Measurements from ENCODE around the gene TLK1. TPM values are rescaled to one million over a fixed set of nuclear protein-coding genes. Genes with fewer than 3 reads are reported as not detected.

The TLK1 gene
- total RNA-seq, 1 donor from 2014 or later = 11.8 TPM

DNA sequence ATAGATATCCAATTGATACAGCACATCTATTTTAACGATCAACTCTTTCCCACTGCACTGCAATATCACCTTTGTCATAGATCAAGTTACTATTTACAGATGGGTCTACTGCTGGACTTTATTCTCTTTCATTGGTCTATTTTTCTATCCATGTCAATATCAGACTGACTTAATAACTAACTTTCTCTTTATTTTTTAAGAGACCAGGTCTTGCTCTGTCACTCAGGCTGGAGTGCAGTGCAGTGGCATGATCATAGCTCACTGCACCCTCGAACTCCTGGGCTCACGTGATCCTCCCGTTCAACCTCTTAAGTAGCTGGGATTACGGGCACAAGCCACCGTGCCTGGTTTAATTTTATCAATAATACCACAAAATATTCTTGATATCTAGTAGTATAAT is 71.2 kb downstream of the TLK1 start:
- Histone ChIP-seq H3K36me3 (ENCODE audit: control insufficient read depth, insufficient read depth, low read length) (no peaks in the 10 kb centered on the region), H3K4me3 (ENCODE audit: low read depth, low read length) (no peak overlapping the region), H3K27me3 (ENCODE audit: control insufficient read depth, insufficient read depth, low read length) (no peaks in the 10 kb centered on the region)
- no peak for DNase-seq (ENCODE audit: low read depth)
- TF ChIP-seq CTCF (IDR thresholded peaks at IDR 0.05; ENCODE audit: insufficient read depth, low read length, severe bottlenecking) = no peak
- FAIRE-seq = no peak

- Histone ChIP-seq H3K4me3 (ENCODE audit: low read depth, low read length) (no peak overlapping the region), H3K36me3 (ENCODE audit: control insufficient read depth, insufficient read depth, low read length) (no peaks in the 10 kb centered on the region), H3K27me3 (ENCODE audit: control insufficient read depth, insufficient read depth, low read length) (no peaks in the 10 kb centered on the region)
- DNase-seq (ENCODE audit: low read depth) (no peak), FAIRE-seq (no peak)
- TF ChIP-seq CTCF (IDR thresholded peaks at IDR 0.05; ENCODE audit: insufficient read depth, low read length, severe bottlenecking) = no peak
Observed at GRCh38 chr2:171088057-171088834, 72.4 kb downstream of the TLK1 start.

GRCh38 chr2:171087547-171087946 is 73.1 kb downstream of the TLK1 start:
- Histone ChIP-seq H3K36me3 (ENCODE audit: control insufficient read depth, insufficient read depth, low read length) (no peaks in the 10 kb centered on the region), H3K27me3 (ENCODE audit: control insufficient read depth, insufficient read depth, low read length) (no peaks in the 10 kb centered on the region), H3K4me3 (ENCODE audit: low read depth, low read length) (no peak overlapping the region)
- FAIRE-seq (no peak), DNase-seq (ENCODE audit: low read depth) (no peak)
- no peak for TF ChIP-seq CTCF (IDR thresholded peaks at IDR 0.05; ENCODE audit: insufficient read depth, low read length, severe bottlenecking)

- H3K36me3 ChIP-seq (ENCODE audit: control insufficient read depth, insufficient read depth, low read length) = no peaks in the 10 kb centered on the region
- TF ChIP-seq CTCF (IDR thresholded peaks at IDR 0.05; ENCODE audit: insufficient read depth, low read length, severe bottlenecking) = peak; percentile 67
- DNase-seq (ENCODE audit: low read depth) = peak; percentile 50
- no peak for FAIRE-seq
- H3K27me3 ChIP-seq (ENCODE audit: control insufficient read depth, insufficient read depth, low read length) = no peaks in the 10 kb centered on the region
- H3K4me3 ChIP-seq (ENCODE audit: low read depth, low read length) = no peak overlapping the region
Observed at GRCh38 chr2:171086352-171087290, 74.1 kb downstream of the TLK1 start.

DNA sequence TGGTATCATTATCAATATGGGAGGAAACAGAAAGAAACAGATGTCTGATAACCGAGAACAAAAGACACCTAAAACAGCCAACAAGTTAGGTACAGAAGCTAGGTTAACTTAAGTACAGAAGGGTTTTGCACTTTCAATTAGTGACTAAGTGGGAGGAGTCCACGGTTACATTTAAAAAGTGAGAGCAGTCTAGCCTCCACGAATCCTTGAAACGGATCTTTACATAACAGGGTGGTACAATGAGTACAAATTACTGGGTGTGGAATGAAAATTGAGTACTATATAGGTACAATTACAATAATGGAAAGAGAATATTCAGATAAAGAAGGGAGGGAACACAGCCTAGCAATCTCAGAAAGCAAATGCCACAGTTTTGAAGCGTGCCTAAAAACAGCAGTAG is 76.6 kb downstream of the TLK1 start:
- DNase-seq (ENCODE audit: low read depth) (no peak), FAIRE-seq (no peak)
- Histone ChIP-seq H3K27me3 (ENCODE audit: control insufficient read depth, insufficient read depth, low read length) (no peaks in the 10 kb centered on the region), H3K4me3 (ENCODE audit: low read depth, low read length) (no peak overlapping the region), H3K36me3 (ENCODE audit: control insufficient read depth, insufficient read depth, low read length) (peaks cover 2% of the 10 kb centered on the region)
- no peak for TF ChIP-seq CTCF (IDR thresholded peaks at IDR 0.05; ENCODE audit: insufficient read depth, low read length, severe bottlenecking)
